GM19468 (cell line): ENCODE data around the gene CLDN9.
"Not testable (repeated sequence)": the region's sequence is repeated elsewhere in the genome, so short reads cannot be mapped to it uniquely, and the experiment has no call there.

Source experiments
- ATAC-seq: cut with Tn5 transposase; IDR thresholded peaks from one replicate; pipeline ENCODE4 v1.9.1; 2021; ENCODE audit warnings: mild to moderate bottlenecking, moderate library complexity, moderate number of reproducible peaks; ENCODE audit not compliant: unreplicated experiment; ENCODE audit errors: extremely low read depth

CLDN9 gene

DNA sequence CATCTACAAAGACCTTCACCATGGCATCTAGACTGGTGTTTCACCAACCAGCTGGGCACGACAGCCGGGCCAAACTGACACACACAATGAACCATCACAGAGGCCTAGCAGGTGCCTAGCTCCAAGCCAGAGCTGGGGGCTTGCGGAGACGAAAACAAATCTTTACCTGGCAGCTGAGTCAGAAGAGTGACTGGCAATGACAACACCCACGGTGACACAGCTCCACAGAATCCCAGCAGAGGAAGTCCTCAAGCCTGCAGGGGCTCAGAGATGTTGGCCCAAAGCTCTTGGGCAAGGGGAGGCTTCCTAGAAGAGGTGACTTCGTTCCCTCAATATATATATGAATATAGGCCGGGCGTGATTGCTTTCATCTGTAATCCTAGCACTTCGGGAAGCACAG is 38.8 kb downstream of the CLDN9 start:
- no peak for ATAC-seq

DNA sequence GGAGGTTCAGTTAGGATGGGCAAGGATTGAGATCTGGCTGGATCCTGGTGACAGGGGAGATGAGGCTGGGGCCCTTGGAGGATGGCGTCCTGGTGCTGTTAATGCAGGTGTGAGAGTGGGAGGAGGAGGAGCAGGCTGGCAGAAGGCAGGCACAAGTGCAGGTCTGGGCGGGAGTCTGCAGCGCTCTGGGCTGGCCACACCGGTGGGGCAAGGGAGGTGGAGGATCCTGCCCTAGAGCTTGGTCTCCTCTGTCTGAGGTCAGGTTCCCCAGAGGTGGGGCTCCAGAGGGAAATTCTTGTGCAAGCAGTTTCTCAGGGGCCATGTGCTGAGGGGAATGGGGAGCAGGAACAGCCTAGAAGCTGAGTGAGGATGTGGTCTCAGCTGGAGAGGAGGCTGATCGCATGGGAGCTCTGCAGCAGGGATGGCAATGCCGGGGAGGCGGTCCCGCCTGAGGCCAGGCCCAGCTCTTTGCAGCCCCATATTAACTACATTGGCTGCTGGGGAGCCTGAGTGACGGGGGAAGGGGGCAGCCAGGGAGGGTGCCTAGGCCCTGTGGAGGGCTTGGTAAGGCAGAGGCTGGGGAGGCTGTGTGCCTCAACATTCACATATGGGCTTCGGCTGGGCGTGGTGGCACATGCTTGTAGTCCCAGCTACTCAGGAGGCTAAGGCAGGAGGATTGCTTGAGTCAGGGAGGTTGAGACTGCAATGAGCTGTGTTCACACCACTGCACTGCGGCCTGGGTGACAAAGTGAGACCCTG is 40.0 kb downstream of the CLDN9 start:
- ATAC-seq, result not testable (repeated sequence)

DNA sequence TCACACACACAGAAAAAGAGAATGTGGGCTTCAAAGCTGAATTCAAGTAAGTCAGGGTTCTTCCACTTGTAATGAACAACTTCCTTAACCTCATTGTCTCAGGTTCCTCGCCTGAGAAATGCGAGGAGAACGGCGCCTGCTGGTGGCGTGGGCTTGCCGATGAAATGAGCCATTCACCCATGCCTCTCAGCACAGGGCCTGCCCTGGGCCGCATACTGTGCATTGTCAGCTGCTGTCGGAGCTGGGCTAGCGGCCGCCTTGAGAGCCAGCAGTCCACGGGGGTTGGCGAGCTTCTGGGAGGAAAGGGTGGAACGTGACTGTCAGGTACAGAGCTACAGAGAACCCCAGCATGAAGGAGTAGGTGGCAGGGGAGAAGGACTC is 40.6 kb downstream of the CLDN9 start:
- not testable (repeated sequence) for ATAC-seq

DNA sequence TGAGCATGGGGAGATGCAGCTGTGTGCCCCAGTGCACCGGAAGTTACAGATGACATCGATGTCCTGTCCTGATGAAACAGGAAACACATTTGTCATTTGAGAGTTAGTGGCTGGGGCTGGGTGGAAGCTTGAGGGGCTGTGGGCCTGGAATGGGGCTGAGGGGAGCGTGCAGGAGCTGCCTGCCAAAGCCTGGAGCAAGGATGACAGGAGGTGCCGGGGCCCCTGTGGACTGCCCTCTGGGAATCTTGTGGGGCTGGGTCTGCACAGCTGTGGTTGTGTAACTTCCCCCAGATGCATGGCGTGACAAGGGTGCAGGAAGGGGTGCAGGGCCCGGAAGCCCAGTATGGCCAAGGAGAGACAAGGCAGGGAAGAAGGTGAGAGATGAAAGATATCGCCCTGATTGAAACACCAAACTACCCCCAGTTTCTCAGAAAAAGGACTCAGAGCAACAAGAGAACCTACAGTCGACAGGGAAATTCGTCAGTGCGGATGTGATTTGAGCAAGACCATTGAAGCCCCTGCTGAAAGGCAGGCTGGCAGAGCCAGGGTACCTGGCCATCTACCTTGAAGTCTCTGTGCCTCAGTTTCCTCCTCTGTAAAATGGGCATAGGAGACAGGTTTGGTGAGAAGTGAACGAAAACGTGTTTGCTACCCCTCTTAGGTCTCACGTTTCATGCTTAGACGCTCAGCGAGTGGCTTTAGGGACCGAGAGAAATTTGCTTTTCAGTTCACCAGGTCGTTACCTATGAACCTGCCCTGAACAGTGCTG is 42.4 kb downstream of the CLDN9 start:
- ATAC-seq, result no peak

DNA sequence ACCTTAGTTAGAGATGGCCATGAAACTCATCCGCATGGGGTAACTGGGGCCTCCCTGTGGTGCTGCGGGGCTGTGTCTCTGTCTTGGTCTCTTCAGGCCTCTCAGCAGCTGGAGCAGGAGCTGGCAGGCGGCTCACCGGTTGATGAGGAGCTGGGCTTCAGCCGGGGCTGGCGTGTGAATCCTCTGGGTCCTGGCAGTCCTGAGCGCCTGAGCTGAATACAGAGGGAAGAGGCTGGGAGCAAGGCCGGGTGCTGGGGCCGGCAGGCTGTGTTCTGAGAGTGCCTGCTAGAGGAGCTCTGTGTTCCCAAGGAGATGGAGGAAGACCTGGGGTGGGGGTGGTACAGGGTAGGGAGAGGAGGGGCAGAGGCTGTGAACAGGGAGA is 43.0 kb downstream of the CLDN9 start:
- ATAC-seq, result not testable (repeated sequence)

DNA sequence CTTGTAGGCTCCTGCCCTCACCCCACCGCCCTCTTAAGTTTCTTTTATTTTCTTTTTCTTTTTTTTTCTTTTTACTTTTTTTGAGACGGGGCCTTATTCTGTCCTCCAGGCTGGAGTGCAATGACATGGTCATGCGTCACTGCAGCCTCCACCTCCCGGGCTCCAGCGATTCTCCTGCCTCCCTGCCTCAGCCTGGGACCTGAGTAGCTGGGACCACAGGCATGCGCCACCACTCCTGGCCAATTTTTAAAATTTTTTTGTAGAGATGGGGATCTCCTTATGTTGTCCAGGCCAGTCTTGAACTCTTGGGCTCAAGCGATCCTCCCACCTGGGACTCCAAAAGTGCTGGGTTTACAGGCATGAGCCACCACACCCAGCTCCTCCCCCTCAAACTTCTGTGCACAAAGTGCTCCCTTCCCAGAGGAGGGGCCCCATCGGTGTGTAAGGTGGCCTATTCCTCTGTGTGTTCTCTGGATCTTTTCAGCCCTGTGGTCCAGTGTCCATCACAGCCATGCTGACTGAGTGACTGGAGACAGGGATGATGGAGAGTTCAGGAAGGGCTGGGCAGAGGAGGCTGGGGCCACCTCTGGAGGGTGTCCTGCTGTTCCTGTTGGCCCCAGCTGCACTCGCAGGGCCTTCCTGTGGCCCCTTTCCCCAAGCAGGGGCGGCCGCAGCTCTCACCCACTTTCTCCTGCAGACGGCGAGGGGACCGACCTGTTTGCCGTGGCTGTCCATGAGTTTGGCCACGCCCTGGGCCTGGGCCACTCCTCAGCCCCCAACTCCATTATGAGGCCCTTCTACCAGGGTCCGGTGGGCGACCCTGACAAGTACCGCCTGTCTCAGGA is 43.8 kb downstream of the CLDN9 start:
- ATAC-seq, result no peak

DNA sequence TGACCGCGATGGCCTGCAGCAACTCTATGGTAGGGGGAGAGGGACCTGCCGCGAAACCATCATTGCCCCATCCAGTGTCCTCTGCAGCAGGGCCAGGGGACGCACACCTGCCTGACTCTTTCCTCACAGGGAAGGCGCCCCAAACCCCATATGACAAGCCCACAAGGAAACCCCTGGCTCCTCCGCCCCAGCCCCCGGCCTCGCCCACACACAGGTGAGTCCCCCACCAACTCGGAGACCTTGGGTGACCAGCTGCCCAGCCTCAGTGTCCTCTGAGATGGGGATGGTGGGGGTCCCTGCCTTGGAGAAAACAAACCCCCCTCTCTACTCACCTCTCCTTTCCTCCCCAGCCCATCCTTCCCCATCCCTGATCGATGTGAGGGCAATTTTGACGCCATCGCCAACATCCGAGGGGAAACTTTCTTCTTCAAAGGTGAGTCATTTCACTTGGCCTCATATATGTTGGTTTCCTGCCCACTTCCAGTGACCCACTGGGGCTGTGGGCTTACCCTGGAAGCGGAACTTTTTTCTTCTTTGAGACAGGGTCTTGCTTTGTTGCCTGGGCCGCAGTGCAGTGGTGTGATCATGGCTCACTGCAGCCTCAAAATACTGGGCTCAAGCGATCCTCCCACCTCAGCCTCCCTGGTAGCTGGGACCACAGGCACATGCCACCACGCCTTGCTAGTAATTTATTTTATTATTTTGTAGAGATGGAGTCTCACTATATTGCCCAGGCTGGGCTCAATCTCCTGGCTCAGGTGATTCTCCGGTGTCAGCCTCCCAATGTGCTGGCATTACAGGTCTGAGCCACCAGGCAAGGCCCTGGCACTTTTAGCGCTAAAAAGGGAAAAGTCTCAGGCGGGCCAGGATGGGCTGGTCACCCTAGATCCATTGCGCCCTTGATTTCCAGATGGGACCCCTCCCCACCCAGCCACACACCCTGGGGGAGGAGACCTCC is 44.7 kb downstream of the CLDN9 start:
- ATAC-seq, result no peak

DNA sequence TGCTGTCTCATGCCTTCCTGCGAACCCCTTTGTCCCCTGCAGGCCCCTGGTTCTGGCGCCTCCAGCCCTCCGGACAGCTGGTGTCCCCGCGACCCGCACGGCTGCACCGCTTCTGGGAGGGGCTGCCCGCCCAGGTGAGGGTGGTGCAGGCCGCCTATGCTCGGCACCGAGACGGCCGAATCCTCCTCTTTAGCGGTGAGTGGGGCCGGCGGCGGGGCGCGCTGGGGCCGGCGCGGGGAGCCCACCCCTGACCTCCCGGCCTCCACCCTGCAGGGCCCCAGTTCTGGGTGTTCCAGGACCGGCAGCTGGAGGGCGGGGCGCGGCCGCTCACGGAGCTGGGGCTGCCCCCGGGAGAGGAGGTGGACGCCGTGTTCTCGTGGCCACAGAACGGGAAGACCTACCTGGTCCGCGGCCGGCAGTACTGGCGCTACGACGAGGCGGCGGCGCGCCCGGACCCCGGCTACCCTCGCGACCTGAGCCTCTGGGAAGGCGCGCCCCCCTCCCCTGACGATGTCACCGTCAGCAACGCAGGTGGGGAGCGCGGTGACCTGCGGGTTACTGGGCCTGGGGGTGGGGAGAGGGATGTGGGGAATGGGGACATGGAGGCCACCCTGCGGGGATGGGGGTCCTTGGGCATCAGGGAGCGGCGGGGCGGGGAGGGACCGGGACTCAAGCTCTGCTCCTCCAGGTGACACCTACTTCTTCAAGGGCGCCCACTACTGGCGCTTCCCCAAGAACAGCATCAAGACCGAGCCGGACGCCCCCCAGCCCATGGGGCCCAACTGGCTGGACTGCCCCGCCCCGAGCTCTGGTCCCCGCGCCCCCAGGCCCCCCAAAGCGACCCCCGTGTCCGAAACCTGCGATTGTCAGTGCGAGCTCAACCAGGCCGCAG is 45.7 kb downstream of the CLDN9 start:
- ATAC-seq, result no peak

DNA sequence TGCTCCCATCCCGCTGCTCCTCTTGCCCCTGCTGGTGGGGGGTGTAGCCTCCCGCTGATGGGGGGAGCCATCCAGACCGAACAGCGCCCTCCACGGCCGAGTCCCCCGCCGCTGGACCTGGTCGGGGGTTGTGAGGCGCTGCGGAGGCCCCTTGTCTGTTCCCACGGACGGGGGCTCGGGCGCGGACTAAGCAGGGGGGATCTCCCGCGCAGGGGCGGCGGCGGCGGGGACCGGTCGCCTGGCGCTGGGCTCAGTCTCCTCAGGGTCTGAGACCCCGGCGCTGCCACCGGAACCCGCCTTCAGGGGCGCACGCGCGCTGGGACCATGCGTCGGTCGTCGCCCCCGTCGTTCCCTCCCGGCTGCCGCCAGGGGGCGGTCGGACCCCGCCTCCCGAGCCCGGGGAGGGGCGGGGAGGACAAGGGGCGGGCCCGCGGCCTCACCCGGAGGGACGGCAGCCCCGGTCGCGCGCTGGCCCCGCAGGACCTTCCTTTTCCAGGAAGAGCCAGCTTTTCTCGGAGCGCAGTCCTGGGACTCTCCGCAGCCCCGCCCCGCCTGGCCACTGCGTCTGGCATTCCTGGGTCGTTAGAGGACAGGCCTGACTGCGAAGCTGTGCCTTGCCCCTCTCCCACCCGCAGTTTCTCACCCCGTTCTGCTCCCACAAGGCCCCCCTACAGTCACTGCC is 46.5 kb downstream of the CLDN9 start:
- peak; percentile 72 for ATAC-seq

DNA sequence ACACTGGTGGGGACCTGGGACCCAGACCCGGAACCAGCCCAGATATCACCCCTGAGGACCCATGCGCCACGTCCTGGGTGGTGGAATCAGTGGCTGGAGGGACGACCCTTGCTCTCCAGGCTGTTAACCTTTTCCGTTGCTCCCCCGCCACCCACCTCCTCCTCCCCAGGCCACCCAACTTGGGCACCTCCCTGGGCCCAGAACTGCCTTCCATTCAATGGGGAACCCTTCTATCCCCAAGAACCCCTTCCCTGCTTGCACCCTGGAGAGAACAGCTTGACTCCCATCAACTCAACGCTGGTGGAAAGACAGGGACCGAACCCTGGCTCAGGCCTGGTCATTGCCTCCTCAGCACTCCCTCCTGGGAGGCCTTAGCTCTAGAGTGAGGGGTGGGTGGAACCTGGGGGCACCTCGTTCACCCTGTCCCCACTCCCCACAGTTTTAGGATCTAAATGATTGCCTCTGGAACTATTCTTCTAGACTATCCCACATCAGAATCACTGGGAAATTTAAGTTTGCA is 47.1 kb downstream of the CLDN9 start:
- no peak for ATAC-seq

DNA sequence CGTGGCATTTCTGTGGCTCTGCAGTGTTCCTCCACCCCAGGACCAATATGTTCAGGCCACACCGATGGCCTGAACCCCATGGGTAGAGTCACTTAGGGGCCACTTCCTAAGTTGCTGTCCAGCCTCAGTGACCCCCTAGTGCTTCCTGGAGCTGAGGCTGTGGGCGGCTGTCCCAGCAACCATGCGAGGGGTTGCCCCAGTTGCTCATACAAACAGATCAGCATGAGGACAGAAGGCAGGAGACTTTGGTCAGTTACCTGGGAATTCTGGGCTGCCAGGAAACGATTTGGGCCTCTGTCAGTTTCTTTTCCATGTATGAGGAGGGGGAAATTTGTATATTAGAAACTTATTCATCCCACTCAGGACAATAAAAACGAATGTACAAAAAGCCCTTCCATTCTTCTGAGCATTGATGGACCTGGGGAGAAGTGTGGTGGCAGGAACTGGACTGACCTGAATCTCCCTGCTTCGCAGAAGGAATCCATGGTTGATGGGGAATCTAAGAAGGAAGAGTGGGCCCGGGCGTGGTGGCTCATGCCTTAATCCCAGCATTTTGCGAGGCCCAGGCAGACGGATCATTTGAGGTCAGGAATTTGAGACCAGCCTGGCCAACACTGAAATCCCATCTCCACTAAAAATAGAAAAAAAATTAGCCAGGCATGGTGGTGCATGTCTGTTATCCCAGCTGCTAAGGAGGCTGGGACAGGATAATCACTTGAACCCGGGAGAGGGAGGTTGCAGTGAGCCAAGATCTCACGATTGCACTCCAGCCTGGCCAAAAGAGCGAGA is 47.8 kb downstream of the CLDN9 start:
- ATAC-seq, result no peak

DNA sequence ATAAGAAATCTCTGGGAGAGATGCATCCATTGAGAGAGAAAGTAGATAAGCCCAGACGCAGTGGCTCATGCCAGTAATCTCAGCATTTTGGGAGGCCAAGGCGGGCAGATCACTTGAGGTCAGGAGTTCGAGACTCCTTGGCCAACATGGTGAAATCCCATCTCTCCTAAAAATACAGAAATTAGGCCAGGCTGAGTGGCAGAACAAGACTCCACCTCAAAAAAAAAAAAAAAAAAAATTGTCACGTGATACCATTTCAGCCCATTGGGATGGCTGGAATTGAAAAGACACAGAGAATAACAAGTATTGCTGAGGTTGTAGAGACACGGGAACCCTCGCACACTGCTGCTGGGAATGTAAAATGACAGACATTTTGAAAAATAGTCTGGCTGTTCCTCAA is 49.8 kb downstream of the CLDN9 start:
- ATAC-seq, result no peak

DNA sequence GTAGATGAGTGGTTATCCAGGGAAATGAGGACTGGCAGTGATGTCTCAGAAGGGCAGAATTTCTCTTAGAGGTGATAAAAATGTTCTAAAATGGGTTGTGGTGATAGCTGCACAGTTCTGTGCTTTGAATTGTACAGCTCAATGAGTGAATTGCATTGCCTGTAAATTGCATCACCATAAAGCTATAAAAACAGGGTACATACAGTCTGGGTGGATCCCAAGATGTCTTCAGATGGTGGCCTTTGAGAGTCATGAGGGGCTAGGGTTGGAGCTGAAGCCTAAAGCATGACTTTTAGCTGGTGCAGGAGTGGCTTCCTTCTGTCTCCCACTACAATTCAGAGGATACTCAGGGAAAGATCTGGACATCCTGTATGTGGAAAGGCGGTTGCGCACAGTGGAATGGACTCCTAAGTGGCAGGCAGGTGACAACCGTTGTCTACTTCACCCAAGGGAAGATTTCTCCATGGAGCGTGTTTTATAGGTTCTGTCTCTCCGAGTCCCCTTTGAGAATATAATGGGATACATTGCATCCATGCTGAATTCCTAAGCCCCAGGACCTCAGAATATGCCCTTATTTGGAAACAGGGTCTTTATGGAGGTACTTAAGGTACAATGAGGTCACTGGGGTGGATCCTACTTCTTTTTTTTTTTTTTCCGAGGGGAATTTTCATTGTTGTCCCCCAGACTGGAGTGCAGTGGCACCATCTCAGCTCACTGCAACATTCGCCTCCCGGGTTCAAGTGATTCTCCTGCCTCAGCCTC is 51.1 kb downstream of the CLDN9 start:
- ATAC-seq, result no peak
